Measurements from ENCODE around the gene SLC6A11. TPM values are rescaled to one million over a fixed set of nuclear protein-coding genes. Genes with fewer than 3 reads are reported as not detected.

The SLC6A11 gene
- total and polyA plus RNA-seq, 2 donors (not counting 3 experiments of a cell fraction or from before 2014, with no cell fraction given): not detected

DNA sequence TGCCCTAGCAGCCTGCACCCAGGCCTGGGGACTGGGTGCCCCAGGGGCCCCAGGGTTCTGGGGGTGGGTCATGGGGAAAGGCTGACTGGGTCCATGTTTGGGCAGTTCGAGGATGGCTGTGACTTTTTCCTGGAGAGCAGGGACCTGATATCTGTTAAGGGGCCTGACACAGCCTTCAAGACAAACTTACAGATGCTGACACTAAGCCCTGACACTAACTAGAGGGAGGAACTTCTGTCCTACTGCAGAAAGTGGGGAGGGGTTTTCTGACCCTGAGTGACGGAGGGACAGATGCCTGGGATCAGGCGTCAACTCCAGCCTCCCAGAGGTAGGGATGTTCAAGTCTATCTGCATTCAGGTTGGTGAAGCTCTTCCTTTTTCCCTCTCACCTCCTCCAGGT lies 45.0 kb upstream of the SLC6A11 start:
- no peak overlapping the region for H3K4me2 ChIP-seq (ENCODE audit: insufficient read depth, low read length)
- no peaks in the 10 kb centered on the region for H4K20me1 ChIP-seq (replicated peaks; ENCODE audit: control insufficient read depth, extremely low read depth, insufficient read depth, low read length)
- intact Hi-C loops (cut with micrococcal nuclease) (no loop called here), dilution Hi-C loops (cut with MboI; ENCODE audit: extremely low pct_ligation_motif_present, low sequenced_read_pairs) (no loop called here)
- H3K4me1 ChIP-seq (ENCODE audit: control insufficient read depth, extremely low read depth, insufficient read depth, low read length): no peaks in the 10 kb centered on the region
- no peak for FAIRE-seq
- no peaks in the 10 kb centered on the region for H3K27me3 ChIP-seq (ENCODE audit: control insufficient read depth in 2 of 2, insufficient read depth in 2 of 2, low read length in 2 of 2)
- H3K9ac ChIP-seq (replicated peaks; ENCODE audit: extremely low read depth, insufficient read depth, low read length): no peak overlapping the region
- H3K36me3 ChIP-seq (ENCODE audit: control insufficient read depth in 2 of 2, extremely low read depth in 1 of 2, insufficient read depth in 2 of 2, low read length in 2 of 2): no peaks in the 10 kb centered on the region
- no peak for DNase-seq (ENCODE audit: low read depth, low spot score)
- H3K79me2 ChIP-seq (ENCODE audit: control insufficient read depth, insufficient read depth, low read length): no peaks in the 10 kb centered on the region
- ChIA-PET POLR2A (no interaction called here), CTCF (interaction anchor here (1.0 to 4.8 kb wide), 2 partner anchors 12 to 13 kb away, joined by 3 to 25 read pairs; no protein-coding TSS in a partner anchor)
- H3K9me1 ChIP-seq (replicated peaks; ENCODE audit: control insufficient read depth, extremely low read depth, insufficient read depth, low read length): no peaks in the 10 kb centered on the region
- H3K4me3 ChIP-seq (replicated peaks in 1 of 3; ENCODE audit: insufficient read depth in 1 of 3, low read depth in 1 of 3, low read length in 3 of 3): no peak overlapping the region
- H3K9me3 ChIP-seq (replicated peaks; ENCODE audit: control insufficient read depth, insufficient read depth, low read length): no peaks in the 10 kb centered on the region
- no peak overlapping the region for H2AFZ ChIP-seq (ENCODE audit: low read depth, low read length)
- TF ChIP-seq MAX (IDR thresholded peaks at IDR 0.05; ENCODE audit: insufficient read depth, insufficient read length) (no peak), JUN (IDR thresholded peaks at IDR 0.05; ENCODE audit: borderline replicate concordance, insufficient read depth, insufficient read length, low read depth) (no peak), POLR2A (IDR thresholded peaks at IDR 0.05; ENCODE audit: low read depth, low read length) (no peak), FOS (IDR thresholded peaks at IDR 0.05; ENCODE audit: borderline replicate concordance, insufficient read depth, low read length) (no peak), GATA2 (IDR thresholded peaks at IDR 0.05; ENCODE audit: insufficient read depth, insufficient read length, low read depth, low read length) (no peak), POLR2AphosphoS5 (IDR thresholded peaks at IDR 0.05; ENCODE audit: insufficient read depth, low read depth, low read length) (no peak), MYC (IDR thresholded peaks at IDR 0.05; ENCODE audit: low read depth, low read length) (no peak), EZH2 (IDR thresholded peaks at IDR 0.05; ENCODE audit: borderline replicate concordance, low read depth, low read length, severe bottlenecking) (no peak)
- TF ChIP-seq, protein P1, sequence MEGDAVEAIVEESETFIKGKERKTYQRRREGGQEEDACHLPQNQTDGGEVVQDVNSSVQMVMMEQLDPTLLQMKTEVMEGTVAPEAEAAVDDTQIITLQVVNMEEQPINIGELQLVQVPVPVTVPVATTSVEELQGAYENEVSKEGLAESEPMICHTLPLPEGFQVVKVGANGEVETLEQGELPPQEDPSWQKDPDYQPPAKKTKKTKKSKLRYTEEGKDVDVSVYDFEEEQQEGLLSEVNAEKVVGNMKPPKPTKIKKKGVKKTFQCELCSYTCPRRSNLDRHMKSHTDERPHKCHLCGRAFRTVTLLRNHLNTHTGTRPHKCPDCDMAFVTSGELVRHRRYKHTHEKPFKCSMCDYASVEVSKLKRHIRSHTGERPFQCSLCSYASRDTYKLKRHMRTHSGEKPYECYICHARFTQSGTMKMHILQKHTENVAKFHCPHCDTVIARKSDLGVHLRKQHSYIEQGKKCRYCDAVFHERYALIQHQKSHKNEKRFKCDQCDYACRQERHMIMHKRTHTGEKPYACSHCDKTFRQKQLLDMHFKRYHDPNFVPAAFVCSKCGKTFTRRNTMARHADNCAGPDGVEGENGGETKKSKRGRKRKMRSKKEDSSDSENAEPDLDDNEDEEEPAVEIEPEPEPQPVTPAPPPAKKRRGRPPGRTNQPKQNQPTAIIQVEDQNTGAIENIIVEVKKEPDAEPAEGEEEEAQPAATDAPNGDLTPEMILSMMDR (IDR thresholded peaks at IDR 0.05; ENCODE audit: extremely low read depth in 1 of 2, insufficient read depth in 1 of 2, low read depth in 1 of 2, low read length in 2 of 2): no peak
- BruUV-seq (replicated peaks): no TSS peak
- H3K27ac ChIP-seq (ENCODE audit: insufficient read depth, low read depth, low read length): no peak overlapping the region
